Pulmonary artery endothelial cell (primary cell): ENCODE results near the gene PARP8. TPM values are rescaled to one million over a fixed set of nuclear protein-coding genes. Genes with fewer than 3 reads are reported as not detected.
"Not testable (repeated sequence)": the region's sequence is repeated elsewhere in the genome, so short reads cannot be mapped to it uniquely, and the experiment has no call there.

ENCODE experiments used
- DNase-seq: peaks from one replicate; pipeline ENCODE4 v3.0.0-alpha.2; 2011; ENCODE audit warnings: low read depth, low spot score
- total RNA-seq: library from RNA; depleted of rRNA; stranded (reverse); fragments of >200 nt; gene quantifications from 2 replicates; pipeline ENCODE4 v1.2.3, GENCODE V29; 2014

Gene PARP8
- total RNA-seq, 1 donor from 2014 or later, result 0.13 TPM

DNA sequence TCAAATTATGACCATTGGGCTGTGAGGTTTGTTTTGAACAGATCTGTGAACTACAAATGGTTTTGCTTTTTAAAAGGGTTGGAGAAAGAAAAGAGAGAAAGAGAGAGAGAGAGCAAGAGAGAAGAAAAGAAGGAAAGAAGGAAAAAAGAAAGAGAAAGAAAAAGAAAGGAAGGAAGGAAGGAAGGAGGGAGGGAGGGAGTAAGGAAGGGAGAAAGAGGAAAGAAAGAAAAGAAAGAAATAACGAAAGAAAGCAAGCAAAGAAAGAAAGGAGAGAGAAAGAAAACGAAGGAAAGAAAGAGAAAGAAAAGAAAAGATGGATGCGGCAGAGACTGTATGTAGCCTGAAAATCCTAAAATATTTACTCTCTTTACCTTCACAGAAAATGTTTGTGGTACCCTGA is 104.0 kb downstream of the PARP8 start:
- DNase-seq, result no peak

GRCh38 chr5:50774446-50775175 is 108.2 kb downstream of the PARP8 start:
- not testable (repeated sequence) for DNase-seq

DNA sequence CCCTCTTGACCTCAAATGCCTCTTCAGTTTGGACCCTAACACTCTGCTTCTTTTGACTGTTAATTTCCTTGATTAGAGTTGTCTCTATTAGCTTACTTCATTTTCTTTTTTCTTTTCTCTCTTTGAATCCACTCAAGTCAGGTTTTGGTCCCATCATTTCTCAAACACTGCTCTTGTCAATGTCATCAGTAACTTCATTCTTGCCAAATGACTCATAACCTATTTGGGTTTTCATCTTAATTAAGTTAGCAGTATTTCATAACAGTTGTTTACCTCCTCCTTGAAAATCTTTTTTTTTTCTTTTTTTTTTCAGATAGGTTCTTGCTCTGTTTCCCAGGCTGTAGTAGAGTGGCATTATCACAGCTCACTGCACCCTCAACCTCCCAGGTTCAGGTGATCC is 119.6 kb downstream of the PARP8 start:
- no peak for DNase-seq

- no peak for DNase-seq
These were observed 125.4 kb downstream of the PARP8 start for GRCh38 chr5:50791813-50792212.

GRCh38 chr5:50792843-50793242 is 126.4 kb downstream of the PARP8 start:
- no peak for DNase-seq

DNA sequence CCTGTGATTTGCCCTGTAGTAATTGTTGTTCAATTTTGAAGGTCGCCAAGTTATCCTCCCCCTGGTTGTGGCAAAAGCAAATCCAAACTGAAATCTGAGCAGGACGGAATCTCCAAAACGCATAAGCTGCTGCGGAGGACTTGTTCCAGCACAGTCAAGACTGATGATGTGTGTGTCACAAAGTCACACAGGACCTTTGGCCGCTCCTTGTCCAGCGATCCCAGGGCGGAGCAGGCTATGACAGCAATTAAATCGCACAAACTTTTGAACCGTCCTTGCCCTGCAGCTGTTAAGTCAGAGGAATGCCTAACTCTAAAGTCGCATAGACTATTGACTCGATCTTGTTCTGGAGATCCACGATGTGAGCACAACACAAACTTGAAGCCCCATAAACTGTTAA is 128.4 kb downstream of the PARP8 start:
- DNase-seq, result no peak

- no peak for DNase-seq
These were observed 131.6 kb downstream of the PARP8 start for GRCh38 chr5:50798002-50798401.

GRCh38 chr5:50799596-50799995 is 133.2 kb downstream of the PARP8 start:
- DNase-seq, result no peak

GRCh38 chr5:50800410-50800809 is 134.0 kb downstream of the PARP8 start:
- DNase-seq, result no peak

DNA sequence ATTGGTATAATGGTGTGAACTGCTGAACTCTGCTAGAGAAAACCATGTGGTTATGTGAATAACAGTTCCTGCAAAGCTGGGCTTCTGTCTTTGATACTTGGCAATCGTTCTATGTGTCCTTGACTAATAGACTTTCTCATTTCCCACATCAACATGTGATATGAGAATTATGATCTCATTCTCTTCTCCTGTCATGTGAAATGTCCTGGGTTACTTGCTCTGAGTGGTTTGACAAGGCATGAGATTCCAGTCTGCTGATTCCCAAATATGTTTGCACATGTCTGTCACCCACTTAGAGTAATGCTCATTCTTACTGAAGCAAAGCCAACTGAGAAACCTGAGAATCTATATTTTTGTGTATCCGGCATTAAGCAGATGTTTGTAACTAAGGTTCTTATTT is 141.2 kb downstream of the PARP8 start:
- DNase-seq, result no peak

DNA sequence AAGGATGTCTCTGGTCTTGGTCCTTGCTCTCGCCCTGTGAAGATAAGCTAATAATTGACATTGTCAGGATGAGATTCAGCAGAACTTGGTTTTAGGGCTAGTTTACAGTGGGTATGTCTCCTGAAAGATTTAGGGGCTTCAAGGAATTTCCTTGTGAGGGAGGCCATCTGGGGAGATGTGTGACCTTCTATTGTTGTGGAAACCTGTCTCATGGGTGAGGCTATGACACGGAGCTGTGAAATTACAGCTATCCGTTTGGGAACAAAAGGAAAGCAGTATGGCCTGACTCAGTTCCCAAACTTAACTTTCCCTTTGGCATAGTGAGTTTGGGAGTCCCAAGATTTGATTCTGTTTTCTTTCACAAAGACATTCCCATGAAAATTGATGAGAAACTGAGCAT is 142.0 kb downstream of the PARP8 start:
- DNase-seq, result no peak

DNA sequence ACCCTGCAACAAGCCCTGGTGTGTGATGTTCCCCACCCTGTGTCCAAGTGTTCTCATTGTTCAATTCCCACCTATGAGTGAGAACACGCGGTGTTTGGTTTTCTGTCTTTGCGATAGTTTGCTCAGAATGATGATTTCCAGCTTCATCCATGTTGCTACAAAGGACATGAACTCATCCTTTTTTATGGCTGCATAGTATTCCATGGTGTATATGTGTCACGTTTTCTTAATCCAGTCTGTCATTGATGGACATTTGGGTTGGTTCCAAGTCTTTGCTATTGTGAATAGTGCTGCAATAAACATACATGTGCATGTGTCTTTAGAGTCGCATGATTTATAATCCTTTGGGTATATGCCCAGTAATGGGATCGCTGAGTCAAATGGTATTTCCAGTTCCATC is 145.3 kb downstream of the PARP8 start:
- not testable (repeated sequence) for DNase-seq

DNA sequence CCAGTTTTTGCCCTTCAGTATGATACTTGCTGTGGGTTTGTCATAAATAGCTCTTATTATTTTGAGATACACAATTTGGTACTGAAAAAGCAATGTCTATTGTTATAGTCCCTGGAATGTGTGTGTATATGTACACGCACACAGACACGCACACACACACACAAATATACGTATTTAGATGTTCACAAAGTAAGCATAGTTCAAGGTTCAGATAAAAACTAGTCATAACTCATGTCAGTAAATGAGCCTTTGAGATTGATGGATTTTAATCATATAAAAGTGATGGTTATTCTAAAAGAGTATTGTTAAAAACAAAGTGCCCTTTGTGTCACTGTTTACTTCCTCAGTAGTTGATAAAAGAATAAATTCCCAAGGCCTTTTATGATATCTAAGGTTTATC is 147.3 kb downstream of the PARP8 start:
- no peak for DNase-seq

DNA sequence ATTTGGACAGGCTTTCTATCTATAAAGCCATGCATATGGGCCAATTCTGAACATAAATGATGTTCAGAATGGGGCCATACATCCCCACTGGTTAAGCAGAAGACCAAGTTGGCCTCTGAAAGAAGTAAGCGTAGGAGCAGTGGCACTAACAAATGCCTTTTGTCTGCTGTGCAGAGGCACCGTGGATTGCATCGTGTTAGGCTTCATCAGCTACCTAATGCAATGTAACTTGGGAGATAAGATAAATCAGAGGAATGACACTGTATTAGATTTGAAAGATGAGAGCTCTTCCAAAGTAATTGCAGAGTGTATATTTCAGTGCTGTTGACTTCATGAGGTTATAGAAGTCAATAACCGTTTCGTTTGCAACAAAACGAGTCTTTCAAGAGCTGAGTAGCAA is 148.1 kb downstream of the PARP8 start:
- DNase-seq, result no peak

GRCh38 chr5:50822046-50822445 is 155.6 kb downstream of the PARP8 start:
- no peak for DNase-seq

DNA sequence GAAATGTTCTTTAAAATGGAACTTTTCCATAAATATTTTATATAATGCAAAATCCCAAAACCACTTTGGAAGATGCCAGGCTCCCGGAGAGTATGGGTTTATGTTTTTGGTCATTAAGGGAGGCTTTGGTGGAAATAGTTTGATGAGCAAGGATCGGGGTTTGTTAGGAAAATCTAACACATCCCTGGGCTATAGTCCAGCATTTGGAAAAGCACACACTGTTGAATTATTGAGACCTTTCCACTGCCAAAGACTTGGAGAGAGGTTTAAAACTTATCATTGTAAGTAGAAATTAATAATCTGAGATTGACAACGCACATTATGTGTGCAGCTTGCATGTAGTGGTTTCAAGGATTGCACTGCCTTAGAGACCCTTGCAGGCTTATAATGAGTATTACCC is 156.3 kb downstream of the PARP8 start:
- no peak for DNase-seq

DNA sequence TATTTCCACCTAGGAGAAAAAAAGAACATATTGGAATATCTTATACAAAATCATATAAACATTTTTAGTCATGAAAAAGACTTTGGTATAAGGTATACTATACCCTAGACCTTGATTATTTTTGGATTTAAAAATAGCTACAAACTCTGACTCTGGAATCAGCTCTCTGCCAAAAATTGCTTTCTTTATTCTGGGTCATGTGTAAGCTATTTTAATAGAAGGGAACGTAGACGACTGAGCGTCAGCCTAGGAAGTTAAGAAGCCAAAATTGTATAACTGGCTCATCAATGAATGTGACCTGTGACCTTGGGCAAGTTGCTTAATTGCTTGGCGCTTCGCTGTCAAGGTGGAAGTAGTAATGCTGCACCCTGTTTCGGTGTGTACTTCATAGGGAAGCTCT is 157.1 kb downstream of the PARP8 start:
- no peak for DNase-seq

- no peak for DNase-seq
These were observed 157.7 kb downstream of the PARP8 start for GRCh38 chr5:50824109-50824508.

GRCh38 chr5:50827516-50828247 is 161.2 kb downstream of the PARP8 start:
- DNase-seq, result no peak

DNA sequence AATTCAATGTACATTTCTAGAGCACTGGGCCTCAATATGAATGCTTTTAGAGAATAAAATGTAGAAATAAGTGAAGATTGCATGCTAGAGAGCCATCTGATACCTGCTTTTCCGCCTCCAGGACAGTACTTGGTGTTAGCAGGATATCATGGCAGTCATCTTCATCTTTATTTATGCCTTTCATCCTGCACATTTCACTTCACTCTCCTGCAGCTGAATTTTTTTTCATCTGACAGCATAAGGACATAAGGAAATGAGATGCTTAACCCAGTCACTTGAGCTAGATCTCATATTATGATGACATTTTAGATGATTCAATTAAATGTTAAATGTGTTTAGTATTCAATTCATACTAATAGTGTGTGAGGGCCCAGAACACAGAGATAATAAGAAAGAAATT is 162.6 kb downstream of the PARP8 start:
- no peak for DNase-seq

DNA sequence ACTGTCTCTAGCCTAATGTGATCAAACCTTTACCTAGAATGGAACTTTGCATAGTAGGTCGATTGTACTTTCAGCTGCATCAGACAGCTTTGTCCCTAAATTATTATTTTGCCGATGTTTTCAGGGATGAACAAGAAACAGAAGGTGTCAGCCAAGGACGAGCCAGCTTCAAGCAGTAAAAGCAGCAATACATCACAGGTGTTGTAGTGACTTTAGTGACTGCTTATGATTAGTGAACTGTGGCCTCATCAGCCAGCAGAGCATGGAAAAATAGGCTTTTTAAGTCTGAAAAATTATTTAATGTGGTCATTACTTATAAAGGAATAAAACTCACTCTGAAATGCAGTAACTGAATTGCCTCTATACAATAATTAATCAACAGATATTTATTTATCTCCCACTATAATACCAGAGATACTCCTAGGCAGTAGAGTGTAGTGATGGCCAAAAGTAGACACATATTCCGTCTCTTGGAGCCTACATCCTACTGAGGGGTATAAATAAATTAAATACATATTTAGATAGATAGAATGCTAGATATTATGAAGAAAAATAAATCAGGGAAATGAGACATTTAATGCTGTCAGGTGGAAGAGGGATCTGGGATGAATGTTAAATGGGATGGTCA is 166.3 kb downstream of the PARP8 start:
- DNase-seq, result no peak

DNA sequence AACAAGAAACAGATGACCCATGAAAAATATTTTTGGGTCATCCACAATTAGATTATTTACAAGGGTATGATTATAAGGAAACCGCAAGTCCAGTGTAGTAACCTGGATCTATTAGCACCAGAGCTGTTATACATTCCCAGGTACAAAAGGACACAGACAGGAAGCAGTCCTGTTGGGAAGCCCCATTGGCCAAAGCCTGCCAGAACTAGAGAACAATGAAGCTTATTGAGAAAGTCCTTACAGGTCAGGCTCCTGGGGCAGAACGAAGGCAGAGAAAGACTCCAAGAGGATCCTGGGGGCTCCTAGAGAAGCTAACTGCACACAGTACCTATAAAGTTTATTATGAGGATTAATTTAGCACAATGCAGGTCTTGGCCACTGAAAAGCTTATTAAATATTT is 169.9 kb downstream of the PARP8 start:
- no peak for DNase-seq

DNA sequence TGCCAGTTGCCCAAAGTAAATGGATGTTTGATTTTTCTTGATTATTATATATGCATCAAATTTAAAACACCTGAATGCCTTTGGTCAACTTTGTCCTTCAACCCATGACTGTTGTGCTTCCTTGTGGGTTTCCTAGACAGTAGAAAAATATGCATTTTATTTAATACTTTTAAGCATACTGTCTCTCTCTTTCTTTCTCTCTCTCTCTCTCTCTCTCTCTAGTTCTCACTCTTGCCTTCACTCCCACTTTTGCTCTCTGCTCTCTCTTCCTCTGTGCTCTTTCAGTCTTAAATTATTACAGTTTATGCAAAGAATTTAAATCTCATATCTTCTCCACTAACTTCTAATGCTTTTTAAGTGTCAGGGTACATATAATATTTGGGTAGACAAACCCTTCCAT is 173.0 kb downstream of the PARP8 start:
- no peak for DNase-seq
